Activated CD8-positive, alpha-beta T cell treated with anti-CD3 and anti-CD28 coated beads for 36 hours (primary cell): Measurements from ENCODE around the gene POLR3K. TPM values are rescaled to one million over a fixed set of nuclear protein-coding genes. Genes with fewer than 3 reads are reported as not detected.

Experiments used
- ATAC-seq: fragments of 200-7000 bp; cut with Tn5 transposase; one replicate; pipeline ENCODE4 v1.10.0; 2021; ENCODE audit warnings: mild to moderate bottlenecking, moderate library complexity
- CTCF ChIA-PET: fragments of 350-600 bp; sonication (Branson Sonifier 250); formaldehyde crosslinking; loops from one replicate; lab custom pipeline; 2021; ENCODE audit warnings: antibody characterized with exemption; lab: Charles Lee
- POLR2A ChIA-PET: fragments of 350-600 bp; sonication (Branson Sonifier 250); formaldehyde crosslinking; loops from one replicate; lab custom pipeline; 2021; ENCODE audit warnings: antibody characterized with exemption; lab: Charles Lee
- DNase-seq: peaks from one replicate; pipeline ENCODE4 v3.0.0-alpha.2; 2020
- H3K27ac Mint-ChIP-seq: one replicate; pipeline ENCODE4 v1.8.0; 2021; ENCODE audit warnings: mild to moderate bottlenecking, mixed read lengths
- H3K27me3 Mint-ChIP-seq: one replicate; pipeline ENCODE4 v1.8.0; 2021; ENCODE audit warnings: mixed read lengths
- H3K36me3 Mint-ChIP-seq: one replicate; pipeline ENCODE4 v1.8.0; 2021; ENCODE audit warnings: low read depth, mixed read lengths
- H3K4me1 Mint-ChIP-seq: one replicate; pipeline ENCODE4 v1.8.0; 2021; ENCODE audit warnings: low read depth, mixed read lengths
- H3K4me3 Mint-ChIP-seq: one replicate; pipeline ENCODE4 v1.8.0; 2021; ENCODE audit warnings: mild to moderate bottlenecking, moderate library complexity, mixed read lengths
- H3K9me3 Mint-ChIP-seq: one replicate; pipeline ENCODE4 v1.8.0; 2021; ENCODE audit warnings: mixed read lengths
- CTCF ChIP-seq: fragments of 200-600 bp; IDR thresholded peaks from one replicate; pipeline ENCODE4 v1.8.0; 2022; ENCODE audit warnings: antibody characterized with exemption, mild to moderate bottlenecking
- intact Hi-C: fragments of 100-400 bp; cut with micrococcal nuclease; formaldehyde crosslinking; loops from one replicate; pipeline ENCODE4 v1.10.0; 2022
- total RNA-seq, 2 experiments: library from RNA; stranded (reverse); gene quantifications; one replicate each; pipeline ENCODE4 v1.2.3, GENCODE V29; 2021

POLR3K gene
- total RNA-seq, 2 experiments from 2014 or later, result 51.3 to 52.6 TPM

- no peak overlapping the region for H3K27ac Mint-ChIP-seq
- CTCF ChIA-PET, result interaction anchor here (0.8 kb wide), 1 partner anchor 59 kb away, joined by 3 read pairs; no protein-coding TSS in a partner anchor
- POLR2A ChIA-PET, result no interaction called here
Measured at GRCh38 chr16:37511-37910, 15.9 kb downstream of the POLR3K start.

GRCh38 chr16:36336-36984 is 16.9 kb downstream of the POLR3K start:
- Mint-ChIP-seq H3K4me3 (no peak overlapping the region), H3K9me3 (no peaks in the 10 kb centered on the region), H3K4me1 (peaks cover 21% of the 10 kb centered on the region), H3K27me3 (no peaks in the 10 kb centered on the region), H3K27ac (no peak overlapping the region), H3K36me3 (peaks cover 16% of the 10 kb centered on the region)
- no peak for TF ChIP-seq CTCF
- ChIA-PET POLR2A (no interaction called here), CTCF (no interaction called here)
- ATAC-seq, result no peak
- intact Hi-C loops, result no loop called here
- DNase-seq, result no peak

More at GRCh38 chr16:37511-37910, 15.9 kb downstream of the POLR3K start:
- DNase-seq (no peak), ATAC-seq (no peak)
- intact Hi-C loops, result no loop called here
- H3K4me1 Mint-ChIP-seq, result peaks cover 29% of the 10 kb centered on the region
- H3K4me3 Mint-ChIP-seq, result no peak overlapping the region
- peaks cover 24% of the 10 kb centered on the region for H3K36me3 Mint-ChIP-seq
- H3K27me3 Mint-ChIP-seq, result no peaks in the 10 kb centered on the region
- no peak for TF ChIP-seq CTCF
- H3K9me3 Mint-ChIP-seq, result no peaks in the 10 kb centered on the region

GRCh38 chr16:35678-36305 is 17.6 kb downstream of the POLR3K start:
- peaks cover 17% of the 10 kb centered on the region for H3K4me1 Mint-ChIP-seq
- ChIA-PET CTCF (no interaction called here), POLR2A (no interaction called here)
- no peak overlapping the region for H3K4me3 Mint-ChIP-seq
- no peaks in the 10 kb centered on the region for H3K27me3 Mint-ChIP-seq
- no peaks in the 10 kb centered on the region for H3K9me3 Mint-ChIP-seq
- H3K36me3 Mint-ChIP-seq, result peaks cover 12% of the 10 kb centered on the region
- no peak for TF ChIP-seq CTCF
- intact Hi-C loops, result no loop called here
- no peak for ATAC-seq
- no peak for DNase-seq
- H3K27ac Mint-ChIP-seq, result no peak overlapping the region

- DNase-seq (no peak), ATAC-seq (no peak)
- no peak for TF ChIP-seq CTCF
- Mint-ChIP-seq H3K36me3 (peaks cover 12% of the 10 kb centered on the region), H3K4me1 (peaks cover 17% of the 10 kb centered on the region), H3K27ac (no peak overlapping the region), H3K9me3 (no peaks in the 10 kb centered on the region), H3K4me3 (no peak overlapping the region), H3K27me3 (no peaks in the 10 kb centered on the region)
- ChIA-PET POLR2A (no interaction called here), CTCF (no interaction called here)
- intact Hi-C loops, result no loop called here
Measured at GRCh38 chr16:35011-35677, 18.3 kb downstream of the POLR3K start.

- CTCF ChIA-PET, result no interaction called here
- intact Hi-C loops, result no loop called here
- ATAC-seq, result no peak
Measured at GRCh38 chr16:34648-34987, 18.8 kb downstream of the POLR3K start.

More at GRCh38 chr16:34648-34987, 18.8 kb downstream of the POLR3K start:
- POLR2A ChIA-PET, result no interaction called here
- DNase-seq, result no peak
- Mint-ChIP-seq H3K9me3 (no peaks in the 10 kb centered on the region), H3K27ac (no peak overlapping the region), H3K36me3 (peaks cover 12% of the 10 kb centered on the region), H3K4me3 (no peak overlapping the region), H3K27me3 (no peaks in the 10 kb centered on the region), H3K4me1 (peaks cover 11% of the 10 kb centered on the region)
- no peak for TF ChIP-seq CTCF
